Osteocyte (in vitro differentiated cells): Measurements from ENCODE around the gene TTC27. TPM values are rescaled to one million over a fixed set of nuclear protein-coding genes. Genes with fewer than 3 reads are reported as not detected.

ENCODE experiments used
- DNase-seq: peaks from one replicate; pipeline ENCODE4 v3.0.0; 2021; ENCODE audit warnings: mixed read lengths; ENCODE audit not compliant: unreplicated experiment; ENCODE audit errors: extremely low spot score
- H3K27ac Mint-ChIP-seq: one replicate; pipeline ENCODE4 v1.8.0; 2021; ENCODE audit warnings: mild to moderate bottlenecking, mixed read lengths; ENCODE audit not compliant: unreplicated experiment
- H3K27me3 Mint-ChIP-seq: one replicate; pipeline ENCODE4 v1.8.0; 2021; ENCODE audit warnings: mixed read lengths; ENCODE audit not compliant: unreplicated experiment
- H3K36me3 Mint-ChIP-seq: one replicate; pipeline ENCODE4 v1.8.0; 2021; ENCODE audit warnings: mixed read lengths; ENCODE audit not compliant: unreplicated experiment
- H3K4me1 Mint-ChIP-seq: one replicate; pipeline ENCODE4 v1.8.0; 2021; ENCODE audit warnings: mixed read lengths; ENCODE audit not compliant: unreplicated experiment
- H3K4me3 Mint-ChIP-seq: one replicate; pipeline ENCODE4 v1.8.0; 2021; ENCODE audit warnings: mild to moderate bottlenecking, moderate library complexity, mixed read lengths; ENCODE audit not compliant: unreplicated experiment
- H3K9me3 Mint-ChIP-seq: one replicate; pipeline ENCODE4 v1.8.0; 2021; ENCODE audit warnings: mixed read lengths; ENCODE audit not compliant: unreplicated experiment
- CTCF ChIP-seq: fragments of 200-600 bp; sonication (generic); IDR thresholded peaks from 2 replicates; pipeline ENCODE4 v1.5.0; 2021; ENCODE audit warnings: antibody characterized with exemption, mild to moderate bottlenecking, moderate library complexity
- total RNA-seq: library from RNA; stranded (reverse); gene quantifications from 2 replicates; pipeline ENCODE4 v1.2.1, GENCODE V29; 2021

The TTC27 gene
- total RNA-seq, 1 donor from 2014 or later: 14.2 TPM

GRCh38 chr2:32647180-32647651, 19.4 kb downstream of the TTC27 start:
- peaks cover 24% of the 10 kb centered on the region for H3K36me3 Mint-ChIP-seq
- no peaks in the 10 kb centered on the region for H3K4me1 Mint-ChIP-seq
- H3K27ac Mint-ChIP-seq: no peak overlapping the region
- H3K27me3 Mint-ChIP-seq: no peaks in the 10 kb centered on the region
- no peak for DNase-seq
- no peaks in the 10 kb centered on the region for H3K9me3 Mint-ChIP-seq
- no peak overlapping the region for H3K4me3 Mint-ChIP-seq
- TF ChIP-seq CTCF: no peak

- no peak overlapping the region for H3K4me3 Mint-ChIP-seq
- H3K27ac Mint-ChIP-seq: peak overlapping the region; percentile 39
- TF ChIP-seq CTCF: no peak
- no peak for DNase-seq
- H3K9me3 Mint-ChIP-seq: no peaks in the 10 kb centered on the region
- H3K4me1 Mint-ChIP-seq: peaks cover 7% of the 10 kb centered on the region
- H3K27me3 Mint-ChIP-seq: no peaks in the 10 kb centered on the region
- H3K36me3 Mint-ChIP-seq: peaks cover 17% of the 10 kb centered on the region
Measured at GRCh38 chr2:32652555-32653209, 24.8 kb downstream of the TTC27 start.

- Mint-ChIP-seq H3K27ac (no peak overlapping the region), H3K9me3 (no peaks in the 10 kb centered on the region), H3K4me1 (peaks cover 7% of the 10 kb centered on the region), H3K27me3 (no peaks in the 10 kb centered on the region), H3K4me3 (no peak overlapping the region), H3K36me3 (peaks cover 11% of the 10 kb centered on the region)
- DNase-seq: no peak
- TF ChIP-seq CTCF: no peak
Measured at GRCh38 chr2:32656069-32656468, 28.2 kb downstream of the TTC27 start.

GRCh38 chr2:32663864-32664263, 36.0 kb downstream of the TTC27 start:
- no peak overlapping the region for H3K27ac Mint-ChIP-seq
- H3K36me3 Mint-ChIP-seq: peaks cover 20% of the 10 kb centered on the region
- no peaks in the 10 kb centered on the region for H3K9me3 Mint-ChIP-seq
- no peak for TF ChIP-seq CTCF
- no peak overlapping the region for H3K4me3 Mint-ChIP-seq
- H3K27me3 Mint-ChIP-seq: no peaks in the 10 kb centered on the region
- peaks cover 3% of the 10 kb centered on the region for H3K4me1 Mint-ChIP-seq
- no peak for DNase-seq

GRCh38 chr2:32666704-32667103, 38.9 kb downstream of the TTC27 start:
- no peaks in the 10 kb centered on the region for H3K27me3 Mint-ChIP-seq
- no peak for DNase-seq
- H3K27ac Mint-ChIP-seq: no peak overlapping the region
- H3K4me3 Mint-ChIP-seq: no peak overlapping the region
- no peaks in the 10 kb centered on the region for H3K9me3 Mint-ChIP-seq
- no peak for TF ChIP-seq CTCF
- H3K4me1 Mint-ChIP-seq: peaks cover 3% of the 10 kb centered on the region
- peaks cover 16% of the 10 kb centered on the region for H3K36me3 Mint-ChIP-seq
